Mesenchymal stem cell (in vitro differentiated cells and primary cell): ENCODE data around the gene SAMD13.
A peak's percentile ranks its signal among the peaks of the same experiment; 100 is the strongest.

Experiments
- DNase-seq: peaks from one replicate; pipeline ENCODE4 v3.0.0-alpha.2; 2013
- H2AFZ ChIP-seq: one replicate; pipeline ENCODE4 v1.6.1; 2013; ENCODE audit warnings: low read depth, mild to moderate bottlenecking, control low read depth, inconsistent platforms, low read length, moderate library complexity
- H2AK5ac ChIP-seq: 2 replicates; pipeline ENCODE4 v1.6.1; 2013; ENCODE audit warnings: low read length, moderate library complexity, mild to moderate bottlenecking, inconsistent platforms; ENCODE audit not compliant: severe bottlenecking
- H2BK120ac ChIP-seq: one replicate; pipeline ENCODE4 v1.6.1; 2013; ENCODE audit warnings: low read depth, mild to moderate bottlenecking, inconsistent platforms, low read length, moderate library complexity
- H2BK12ac ChIP-seq, 2 experiments: one replicate each; pipeline ENCODE4 v1.6.1; 2013; ENCODE audit warnings: inconsistent platforms in 2 of 2, low read length in 2 of 2, mild to moderate bottlenecking in 2 of 2, moderate library complexity in 2 of 2, control low read depth in 1 of 2
- H2BK15ac ChIP-seq: one replicate; pipeline ENCODE4 v1.6.1; 2013; ENCODE audit warnings: mild to moderate bottlenecking, low read depth, inconsistent platforms; ENCODE audit not compliant: poor library complexity, severe bottlenecking
- H2BK5ac ChIP-seq: 2 replicates; pipeline ENCODE4 v1.6.1; 2013; ENCODE audit warnings: low read depth, mild to moderate bottlenecking, low read length, control low read depth, inconsistent platforms; ENCODE audit not compliant: poor library complexity, severe bottlenecking
- H3K14ac ChIP-seq, 2 experiments: one replicate each; pipeline ENCODE4 v1.6.1; 2013; ENCODE audit warnings: inconsistent platforms in 2 of 2, low read length in 2 of 2, control low read depth in 1 of 2, mild to moderate bottlenecking in 1 of 2, moderate library complexity in 1 of 2
- H3K18ac ChIP-seq, 2 experiments: one replicate each; pipeline ENCODE4 v1.6.1; 2013; ENCODE audit warnings: inconsistent platforms in 2 of 2, low read length in 2 of 2, control low read depth in 1 of 2, low read depth in 1 of 2, mild to moderate bottlenecking in 1 of 2
- H3K23ac ChIP-seq, 2 experiments: one replicate each; pipeline ENCODE4 v1.6.1; 2013; ENCODE audit warnings: inconsistent platforms in 2 of 2, low read length in 2 of 2, mild to moderate bottlenecking in 2 of 2, moderate library complexity in 2 of 2, control low read depth in 1 of 2
- H3K27ac ChIP-seq: 2 replicates; pipeline ENCODE4 v1.5.1; 2013; ENCODE audit warnings: mild to moderate bottlenecking, moderate library complexity, low read length, control low read depth, inconsistent platforms; ENCODE audit not compliant: poor library complexity, severe bottlenecking
- H3K27me3 ChIP-seq, 2 experiments: 2 replicates each; pipeline versions ENCODE4 v1.6.1 to v1.7.0; 2013; ENCODE audit warnings: low read length in 2 of 2, mild to moderate bottlenecking in 2 of 2, moderate library complexity in 2 of 2, control low read depth in 1 of 2, inconsistent platforms in 1 of 2; ENCODE audit not compliant: control insufficient read depth in 1 of 2, insufficient read depth in 1 of 2
- H3K36me3 ChIP-seq, 2 experiments: 2 replicates each; pipeline versions ENCODE4 v1.6.1 to v1.7.0; 2013; ENCODE audit warnings: low read length in 2 of 2, control low read depth in 1 of 2, inconsistent platforms in 1 of 2, low read depth in 1 of 2, mild to moderate bottlenecking in 1 of 2; ENCODE audit not compliant: insufficient read depth in 2 of 2, control insufficient read depth in 1 of 2
- H3K4ac ChIP-seq, 2 experiments: one replicate each; pipeline ENCODE4 v1.6.1; 2013; ENCODE audit warnings: inconsistent platforms in 2 of 2, low read length in 2 of 2, mild to moderate bottlenecking in 2 of 2, moderate library complexity in 2 of 2, control low read depth in 1 of 2, low read depth in 1 of 2
- H3K4me1 ChIP-seq: 2 replicates; pipeline ENCODE4 v1.6.1; 2013; ENCODE audit warnings: low read depth, low read length, control low read depth; ENCODE audit not compliant: control insufficient read depth, insufficient read depth
- H3K4me2 ChIP-seq: 2 replicates; pipeline ENCODE4 v1.6.1; 2013; ENCODE audit warnings: low read length, mild to moderate bottlenecking, inconsistent platforms; ENCODE audit not compliant: poor library complexity, severe bottlenecking
- H3K4me3 ChIP-seq, 2 experiments: 2 replicates each; pipeline versions ENCODE4 v1.5.1 to v1.7.0; 2013; ENCODE audit warnings: low read length in 2 of 2, mild to moderate bottlenecking in 2 of 2, control low read depth in 1 of 2, low read depth in 1 of 2; ENCODE audit not compliant: insufficient read depth in 1 of 2
- H3K79me1 ChIP-seq: replicated peaks from 2 replicates; pipeline ENCODE4 v1.6.1; 2013; ENCODE audit warnings: mild to moderate bottlenecking, control low read depth, low read length, inconsistent platforms; ENCODE audit not compliant: poor library complexity, severe bottlenecking
- H3K9ac ChIP-seq: 2 replicates; pipeline ENCODE4 v1.7.0; 2013; ENCODE audit warnings: mild to moderate bottlenecking, low read length, moderate library complexity
- H3K9me3 ChIP-seq: 2 replicates; pipeline ENCODE4 v1.7.0; 2013; ENCODE audit warnings: mild to moderate bottlenecking, low read length; ENCODE audit not compliant: control insufficient read depth
- H4K8ac ChIP-seq: one replicate; pipeline ENCODE4 v1.6.1; 2013; ENCODE audit warnings: inconsistent platforms, mild to moderate bottlenecking, low read length, moderate library complexity
- H4K91ac ChIP-seq: one replicate; pipeline ENCODE4 v1.6.1; 2013; ENCODE audit warnings: mild to moderate bottlenecking, low read length, inconsistent platforms
- WGBS: methylation state at CpG from one replicate; pipeline ENCODE4 v1.1.7; 2013; ENCODE audit warnings: mixed read lengths; 5-methylcytosine and 5-hydroxymethylcytosine counted together

Gene SAMD13

GRCh38 chr1:84373436-84374141 is 72.1 kb downstream of the SAMD13 start:
- Histone ChIP-seq H3K4ac (no peak overlapping the region), H3K4me1 (peaks cover 7% of the 10 kb centered on the region), H2BK12ac (no peak overlapping the region), H2AK5ac (no peak overlapping the region), H2BK5ac (no peak overlapping the region), H3K14ac (no peak overlapping the region), H3K36me3 (no peaks in the 10 kb centered on the region), H3K27ac (no peak overlapping the region), H3K4me3 (no peak overlapping the region), H4K91ac (no peak overlapping the region), H3K27me3 (no peaks in the 10 kb centered on the region), H2AFZ (no peak overlapping the region), H3K23ac (no peak overlapping the region), H3K9me3 (no peaks in the 10 kb centered on the region), H3K4me2 (no peak overlapping the region), H2BK15ac (no peak overlapping the region), H3K79me1 (no peaks in the 10 kb centered on the region), H4K8ac (no peak overlapping the region), H3K18ac (no peak overlapping the region), H2BK120ac (no peak overlapping the region), H3K9ac (no peak overlapping the region)
- DNase-seq: no peak
- WGBS: 36% methylated on average over 2 of the region's 2 CpGs

GRCh38 chr1:84374991-84375696 is 73.6 kb downstream of the SAMD13 start:
- Histone ChIP-seq H3K18ac (no peak overlapping the region), H3K4me1 (peaks cover 7% of the 10 kb centered on the region), H3K36me3 (no peaks in the 10 kb centered on the region), H2BK120ac (no peak overlapping the region), H3K9ac (peak overlapping the region; percentile 20), H2AK5ac (no peak overlapping the region), H3K4me2 (no peak overlapping the region), H2BK5ac (no peak overlapping the region), H4K91ac (no peak overlapping the region), H3K27me3 (no peaks in the 10 kb centered on the region), H2AFZ (no peak overlapping the region), H3K4me3 (no peak overlapping the region), H3K9me3 (no peaks in the 10 kb centered on the region), H2BK12ac (no peak overlapping the region), H3K79me1 (no peaks in the 10 kb centered on the region), H2BK15ac (no peak overlapping the region), H3K27ac (no peak overlapping the region), H4K8ac (no peak overlapping the region), H3K4ac (no peak overlapping the region), H3K14ac (no peak overlapping the region), H3K23ac (no peak overlapping the region)
- DNase-seq: no peak
- WGBS: 98% methylated on average over 5 of the region's 5 CpGs

- peak overlapping the region; percentile 34 for H3K9ac ChIP-seq
- no peak overlapping the region for H3K4ac ChIP-seq
- peak overlapping the region in 1 of 2 experiments; percentile 16 for H3K4me3 ChIP-seq
- H3K9me3 ChIP-seq: no peaks in the 10 kb centered on the region
- no peak overlapping the region for H2BK15ac ChIP-seq
- no peak overlapping the region for H3K23ac ChIP-seq
- no peak overlapping the region for H2AK5ac ChIP-seq
- no peak overlapping the region for H2BK120ac ChIP-seq
- no peak overlapping the region for H3K4me2 ChIP-seq
- H3K79me1 ChIP-seq: no peaks in the 10 kb centered on the region
- no peak overlapping the region for H2AFZ ChIP-seq
- no peak overlapping the region for H2BK5ac ChIP-seq
- H4K8ac ChIP-seq: no peak overlapping the region
- H3K27ac ChIP-seq: no peak overlapping the region
- no peaks in the 10 kb centered on the region for H3K36me3 ChIP-seq
- H3K4me1 ChIP-seq: peaks cover 7% of the 10 kb centered on the region
- H4K91ac ChIP-seq: no peak overlapping the region
- H3K18ac ChIP-seq: no peak overlapping the region
- no peaks in the 10 kb centered on the region for H3K27me3 ChIP-seq
- no peak overlapping the region for H3K14ac ChIP-seq
- H2BK12ac ChIP-seq: no peak overlapping the region
- WGBS: 97% methylated on average over 7 of the region's 7 CpGs
- no peak for DNase-seq
These were observed 74.7 kb downstream of the SAMD13 start for GRCh38 chr1:84376000-84376910.
